Lower lobe of right lung (tissue), 2 donors: ENCODE measurements around the gene MYO10. TPM values are rescaled to one million over a fixed set of nuclear protein-coding genes. Genes with fewer than 3 reads are reported as not detected.

Experiments used
- ATAC-seq, 2 donors: fragments of 200-7000 bp; cut with Tn5 transposase; one replicate each; pipeline ENCODE4 v1.9.1; 2020 to 2022; ENCODE audit warnings: mild to moderate bottlenecking in 2 of 2, moderate library complexity in 2 of 2
- DNase-seq: peaks from one replicate; pipeline ENCODE4 v3.0.0-alpha.2; 2020
- H3K27ac ChIP-seq: fragments of 200-600 bp; one replicate; pipeline ENCODE4 v1.8.0; 2022
- H3K27me3 ChIP-seq: fragments of 200-600 bp; one replicate; pipeline ENCODE4 v1.8.0; 2022; ENCODE audit warnings: low read depth
- H3K36me3 ChIP-seq: fragments of 200-600 bp; one replicate; pipeline ENCODE4 v1.8.0; 2022; ENCODE audit warnings: mild to moderate bottlenecking
- H3K4me1 ChIP-seq: fragments of 200-600 bp; one replicate; pipeline ENCODE4 v1.8.0; 2022
- H3K4me3 ChIP-seq: fragments of 200-600 bp; one replicate; pipeline ENCODE4 v1.8.0; 2022; ENCODE audit warnings: mild to moderate bottlenecking
- H3K9me3 ChIP-seq: fragments of 200-600 bp; one replicate; pipeline ENCODE4 v1.8.0; 2022
- intact Hi-C: fragments of 100-400 bp; cut with DNase I; formaldehyde crosslinking; loops from one replicate; pipeline ENCODE4 v1.11.0; 2022
- total RNA-seq: library from RNA; stranded (reverse); fragmentation: NEBNext Ultra II Directional; extraction: Animal tissue kit (Norgen Biotek cat#: 25700); gene quantifications from one replicate; pipeline ENCODE4 v1.2.1, GENCODE V29; 2021
- TF ChIP-seq, protein P1 (sequence below): fragments of 200-600 bp; IDR thresholded peaks from one replicate; pipeline ENCODE4 v1.8.0; 2022; ENCODE audit warnings: antibody characterized with exemption, mild to moderate bottlenecking
- donor health status: DM: no; HTN: yes; CAD: no; lungs with severe emphysema.

The MYO10 gene
- total RNA-seq, 1 donor from 2014 or later = 51.5 TPM

DNA sequence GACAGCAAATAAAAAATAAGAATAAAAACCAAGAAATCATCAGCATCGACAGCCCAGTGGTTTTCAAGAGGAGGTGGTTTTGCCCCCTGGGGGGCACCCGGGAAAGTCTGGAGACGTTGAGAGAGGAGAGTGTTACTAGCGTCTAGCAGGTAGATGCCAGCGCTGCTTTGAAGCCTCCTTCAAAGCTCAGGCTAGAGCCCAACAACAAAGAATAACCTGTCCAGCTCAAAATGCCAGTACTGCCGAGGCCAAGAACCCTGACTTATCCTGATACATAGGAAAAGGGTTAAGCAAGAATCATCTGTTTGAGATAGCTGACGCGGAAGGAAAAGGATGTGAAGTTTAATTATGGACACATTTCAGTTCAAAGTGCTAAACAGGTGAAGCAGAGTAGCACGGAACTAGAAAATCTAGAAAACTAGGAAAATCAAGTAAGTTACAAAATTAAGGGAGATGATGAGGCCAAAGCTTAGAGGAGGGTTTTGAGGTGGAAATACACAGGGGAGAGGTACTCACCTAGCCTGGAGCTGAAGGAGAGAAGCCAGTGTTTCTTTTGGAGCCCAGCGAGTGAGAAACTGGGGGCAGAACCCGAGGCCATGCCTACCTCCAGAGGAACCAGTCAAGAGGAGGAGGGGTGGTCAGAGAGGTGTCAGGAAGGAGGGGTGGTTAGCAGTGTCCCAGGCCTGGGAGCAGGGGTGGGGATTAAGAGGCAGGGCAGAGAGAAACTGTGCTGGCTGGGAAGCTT lies 198.3 kb downstream of the MYO10 start:
- peaks cover 39% of the 10 kb centered on the region for H3K4me1 ChIP-seq
- TF ChIP-seq, protein P1, sequence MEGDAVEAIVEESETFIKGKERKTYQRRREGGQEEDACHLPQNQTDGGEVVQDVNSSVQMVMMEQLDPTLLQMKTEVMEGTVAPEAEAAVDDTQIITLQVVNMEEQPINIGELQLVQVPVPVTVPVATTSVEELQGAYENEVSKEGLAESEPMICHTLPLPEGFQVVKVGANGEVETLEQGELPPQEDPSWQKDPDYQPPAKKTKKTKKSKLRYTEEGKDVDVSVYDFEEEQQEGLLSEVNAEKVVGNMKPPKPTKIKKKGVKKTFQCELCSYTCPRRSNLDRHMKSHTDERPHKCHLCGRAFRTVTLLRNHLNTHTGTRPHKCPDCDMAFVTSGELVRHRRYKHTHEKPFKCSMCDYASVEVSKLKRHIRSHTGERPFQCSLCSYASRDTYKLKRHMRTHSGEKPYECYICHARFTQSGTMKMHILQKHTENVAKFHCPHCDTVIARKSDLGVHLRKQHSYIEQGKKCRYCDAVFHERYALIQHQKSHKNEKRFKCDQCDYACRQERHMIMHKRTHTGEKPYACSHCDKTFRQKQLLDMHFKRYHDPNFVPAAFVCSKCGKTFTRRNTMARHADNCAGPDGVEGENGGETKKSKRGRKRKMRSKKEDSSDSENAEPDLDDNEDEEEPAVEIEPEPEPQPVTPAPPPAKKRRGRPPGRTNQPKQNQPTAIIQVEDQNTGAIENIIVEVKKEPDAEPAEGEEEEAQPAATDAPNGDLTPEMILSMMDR = no peak
- DNase-seq (no peak), ATAC-seq (peak in 1 of 2 donors; percentile 27)
- H3K9me3 ChIP-seq = no peaks in the 10 kb centered on the region
- no peak overlapping the region for H3K27ac ChIP-seq
- intact Hi-C loops = no loop called here
- H3K27me3 ChIP-seq = no peaks in the 10 kb centered on the region
- H3K4me3 ChIP-seq = no peak overlapping the region
- peaks cover 10% of the 10 kb centered on the region for H3K36me3 ChIP-seq

- TF ChIP-seq, protein P1 = no peak
- Histone ChIP-seq H3K27me3 (no peaks in the 10 kb centered on the region), H3K36me3 (peaks cover 10% of the 10 kb centered on the region), H3K4me3 (no peak overlapping the region), H3K4me1 (peaks cover 36% of the 10 kb centered on the region), H3K9me3 (no peaks in the 10 kb centered on the region), H3K27ac (no peak overlapping the region)
- ATAC-seq (no peak), DNase-seq (no peak)
- intact Hi-C loops = no loop called here
Measured at GRCh38 chr5:16737209-16737608, 198.9 kb downstream of the MYO10 start.

GRCh38 chr5:16736158-16736995 lies 199.7 kb downstream of the MYO10 start:
- TF ChIP-seq, protein P1 = no peak
- ATAC-seq (peak; percentile 92 to 96), DNase-seq (peak; percentile 71)
- H3K9me3 ChIP-seq = no peaks in the 10 kb centered on the region
- H3K4me1 ChIP-seq = peaks cover 35% of the 10 kb centered on the region
- peak overlapping the region; percentile 66 for H3K27ac ChIP-seq
- no peaks in the 10 kb centered on the region for H3K27me3 ChIP-seq
- intact Hi-C loops = no loop called here
- peaks cover 10% of the 10 kb centered on the region for H3K36me3 ChIP-seq
- H3K4me3 ChIP-seq = no peak overlapping the region

DNA sequence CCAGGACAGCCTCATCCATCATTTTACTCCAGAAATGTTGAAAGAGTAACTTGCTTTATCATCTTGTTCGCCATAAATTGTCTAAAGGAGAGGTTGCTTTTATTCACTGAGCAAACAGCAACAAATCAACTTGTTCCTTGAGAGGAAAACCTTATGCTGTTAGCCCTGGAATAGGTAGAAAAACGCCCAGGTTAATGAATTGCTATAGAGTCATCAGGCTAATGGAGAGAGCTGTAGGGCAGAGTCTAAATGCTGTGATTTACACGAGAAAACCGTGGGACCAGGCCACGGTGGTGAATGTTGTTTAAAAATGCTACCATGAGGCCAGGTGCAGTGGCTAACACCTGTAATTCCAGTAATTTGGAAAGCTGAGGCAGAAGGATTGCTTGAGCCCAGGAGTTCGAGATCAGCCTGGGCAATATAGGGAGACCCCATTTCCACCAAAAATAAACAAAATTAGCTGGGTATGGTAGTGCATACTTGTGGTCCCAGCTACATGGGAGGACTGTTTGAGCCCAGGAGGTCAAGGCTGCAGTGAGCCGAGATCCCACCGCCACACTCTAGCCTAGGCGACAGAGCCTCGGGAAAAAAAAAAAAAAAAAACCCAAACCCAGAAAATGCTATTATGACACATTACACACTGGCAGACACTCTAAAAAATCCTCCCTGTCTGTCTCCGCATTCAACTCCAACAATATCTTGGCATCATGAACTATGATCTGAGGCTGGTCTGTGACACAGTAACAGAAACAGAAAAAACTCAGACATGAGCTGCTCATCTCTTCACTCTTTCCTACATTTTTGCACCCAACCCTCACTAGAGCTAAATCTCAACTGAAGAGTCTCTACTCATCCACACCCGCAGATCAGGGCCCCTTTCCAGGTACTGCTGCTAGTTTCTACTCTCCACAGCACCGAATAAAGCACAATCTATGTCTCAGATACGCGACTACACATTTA lies 200.7 kb downstream of the MYO10 start:
- intact Hi-C loops = no loop called here
- DNase-seq = no peak
- Histone ChIP-seq H3K36me3 (peaks cover 10% of the 10 kb centered on the region), H3K27ac (peak overlapping the region; percentile 66), H3K9me3 (no peaks in the 10 kb centered on the region), H3K27me3 (no peaks in the 10 kb centered on the region), H3K4me3 (no peak overlapping the region), H3K4me1 (peaks cover 35% of the 10 kb centered on the region)
- TF ChIP-seq, protein P1 = no peak
- peak in 1 of 2 donors; percentile 5 for ATAC-seq
